Mucosa of stomach (tissue), 1 donor: ENCODE measurements around the gene GDPD4.

Experiments used
- H3K27me3 ChIP-seq: one replicate; pipeline ENCODE4 v1.7.0; 2013; ENCODE audit warnings: mild to moderate bottlenecking, low read length; ENCODE audit not compliant: control insufficient read depth, insufficient read depth
- H3K36me3 ChIP-seq: one replicate; pipeline ENCODE4 v1.7.0; 2013; ENCODE audit warnings: low read length; ENCODE audit not compliant: control insufficient read depth, insufficient read depth
- H3K4me1 ChIP-seq: one replicate; pipeline ENCODE4 v1.7.0; 2013; ENCODE audit warnings: mild to moderate bottlenecking, low read length; ENCODE audit not compliant: control insufficient read depth, insufficient read depth
- H3K4me3 ChIP-seq: one replicate; pipeline ENCODE4 v1.7.0; 2013; ENCODE audit warnings: low read length
- H3K9ac ChIP-seq: one replicate; pipeline ENCODE4 v1.7.0; 2013; ENCODE audit warnings: mild to moderate bottlenecking, low read length, moderate library complexity
- H3K9me3 ChIP-seq: one replicate; pipeline ENCODE4 v1.7.0; 2013; ENCODE audit warnings: mild to moderate bottlenecking, low read length, moderate library complexity; ENCODE audit not compliant: control insufficient read depth
- donor health status: Pancreatic carcinoma.

Gene GDPD4

DNA sequence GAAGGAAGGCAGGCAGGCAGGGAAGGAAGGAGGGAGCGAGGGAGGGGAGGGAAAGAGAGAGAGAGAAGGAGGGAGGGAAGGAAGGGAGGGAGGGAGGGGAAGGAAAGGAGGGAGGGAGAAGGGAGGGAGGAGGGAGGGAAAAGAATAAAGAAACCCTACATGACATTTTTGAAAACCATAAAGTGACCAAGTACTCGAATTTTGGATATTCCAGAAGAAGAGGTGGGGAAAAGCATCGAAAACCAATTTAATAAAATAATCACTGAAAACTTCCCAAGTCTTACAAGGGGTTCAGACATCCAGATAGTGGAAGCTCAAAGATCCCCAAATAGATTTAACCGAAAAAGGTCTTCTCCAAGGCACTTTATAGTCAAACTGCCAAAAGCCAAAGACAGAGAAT is 11.7 kb downstream of the GDPD4 start:
- Histone ChIP-seq H3K9ac (no peak overlapping the region), H3K36me3 (no peaks in the 10 kb centered on the region), H3K4me3 (no peak overlapping the region), H3K9me3 (no peaks in the 10 kb centered on the region), H3K27me3 (no peaks in the 10 kb centered on the region), H3K4me1 (no peaks in the 10 kb centered on the region)

DNA sequence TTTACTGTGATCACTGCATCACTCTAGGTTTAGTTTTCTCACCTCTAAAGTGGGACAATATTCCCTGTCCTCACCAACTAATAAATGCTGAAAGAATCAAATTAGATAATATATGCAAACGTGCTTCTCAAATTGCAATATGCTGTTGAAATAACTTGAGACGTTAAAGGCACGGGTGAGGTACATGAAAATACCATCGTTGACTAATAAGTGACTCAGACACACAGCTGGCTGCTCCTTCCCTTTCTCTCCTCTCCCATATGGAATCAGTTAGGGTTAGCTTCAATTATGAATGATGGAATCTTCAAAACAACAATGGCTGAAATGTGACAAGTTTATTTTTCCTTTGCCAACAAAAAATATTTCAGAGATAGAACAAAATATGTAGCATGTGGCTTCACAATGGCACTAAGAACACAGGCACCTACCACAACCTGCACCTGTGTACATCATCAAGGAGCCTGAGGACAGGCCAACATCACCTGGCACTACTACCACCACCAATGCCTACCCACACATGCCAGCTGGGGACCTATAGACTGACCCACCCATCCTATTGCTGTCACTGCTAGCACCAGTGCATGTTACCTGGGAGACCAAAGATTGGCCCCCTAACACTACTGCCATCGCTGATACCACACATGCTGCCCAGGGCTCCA is 13.7 kb downstream of the GDPD4 start:
- Histone ChIP-seq H3K36me3 (no peaks in the 10 kb centered on the region), H3K9ac (no peak overlapping the region), H3K4me3 (no peak overlapping the region), H3K4me1 (no peaks in the 10 kb centered on the region), H3K27me3 (no peaks in the 10 kb centered on the region), H3K9me3 (no peaks in the 10 kb centered on the region)

DNA sequence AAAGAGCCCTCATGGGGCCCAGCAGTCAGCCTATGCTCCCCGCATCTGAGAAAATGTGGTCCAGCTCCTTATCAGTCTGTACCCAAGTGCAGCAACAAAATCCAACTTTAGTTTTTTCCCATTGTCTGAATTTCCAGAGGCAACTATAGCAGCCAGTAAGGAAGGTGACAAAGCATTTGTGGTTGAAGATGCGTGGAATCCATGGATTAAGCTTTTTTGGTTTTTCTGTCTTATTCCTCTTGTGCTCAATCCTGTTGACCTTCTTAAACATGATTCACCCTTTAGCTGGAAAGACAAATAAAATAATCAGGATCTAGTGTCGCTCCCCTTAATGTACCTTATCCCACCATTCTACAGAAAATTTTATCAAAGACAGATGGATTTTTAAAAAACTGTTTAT is 14.3 kb downstream of the GDPD4 start:
- Histone ChIP-seq H3K9me3 (no peaks in the 10 kb centered on the region), H3K4me3 (no peak overlapping the region), H3K27me3 (no peaks in the 10 kb centered on the region), H3K36me3 (no peaks in the 10 kb centered on the region), H3K4me1 (no peaks in the 10 kb centered on the region), H3K9ac (no peak overlapping the region)

DNA sequence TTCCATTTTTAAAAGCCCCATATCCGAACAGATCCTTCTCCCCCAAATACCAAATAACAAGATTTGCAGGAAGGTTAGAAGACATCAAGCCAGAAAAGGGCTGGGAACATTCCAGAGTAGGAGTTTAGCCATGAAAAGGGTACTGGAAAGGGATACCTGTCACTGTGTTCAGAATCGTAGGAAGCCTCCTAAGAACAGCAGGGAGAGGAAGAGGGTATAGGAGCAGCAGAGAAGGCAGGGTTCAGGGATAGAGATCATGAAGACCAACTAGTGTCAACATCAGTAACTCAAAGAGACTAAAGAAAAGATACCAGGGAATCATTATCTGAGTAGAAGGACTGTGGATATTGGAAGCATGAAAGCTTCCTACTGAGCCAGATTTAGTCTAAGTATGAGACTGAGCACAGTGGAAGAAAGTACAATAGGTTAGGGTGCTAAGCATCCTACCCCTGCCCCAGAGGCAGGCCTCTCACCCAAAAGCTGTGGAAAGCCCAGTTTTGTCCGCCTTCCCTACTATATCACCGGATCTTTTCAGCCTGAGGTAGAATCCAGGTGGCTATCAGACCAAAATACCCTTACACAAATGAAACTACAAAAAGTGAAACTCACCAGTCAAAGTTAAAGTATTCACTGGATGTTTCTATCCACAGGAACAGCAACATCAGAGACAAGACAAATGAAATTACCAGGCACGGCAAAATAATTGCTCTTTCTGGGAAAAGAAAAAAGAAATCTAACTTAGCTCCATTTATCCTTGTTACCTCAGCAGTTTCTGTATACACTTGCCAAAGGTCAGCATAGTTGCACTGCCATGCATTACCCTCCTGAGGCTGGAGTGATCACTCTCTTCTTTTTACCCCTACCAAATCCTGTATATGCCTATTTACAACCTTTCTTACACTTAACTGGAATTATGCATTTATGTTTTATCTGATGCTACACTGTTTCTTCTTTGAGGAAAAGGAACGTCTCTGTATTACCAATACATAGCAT is 16.7 kb downstream of the GDPD4 start:
- Histone ChIP-seq H3K9ac (no peak overlapping the region), H3K9me3 (no peaks in the 10 kb centered on the region), H3K36me3 (no peaks in the 10 kb centered on the region), H3K4me1 (no peaks in the 10 kb centered on the region), H3K27me3 (no peaks in the 10 kb centered on the region), H3K4me3 (no peak overlapping the region)

DNA sequence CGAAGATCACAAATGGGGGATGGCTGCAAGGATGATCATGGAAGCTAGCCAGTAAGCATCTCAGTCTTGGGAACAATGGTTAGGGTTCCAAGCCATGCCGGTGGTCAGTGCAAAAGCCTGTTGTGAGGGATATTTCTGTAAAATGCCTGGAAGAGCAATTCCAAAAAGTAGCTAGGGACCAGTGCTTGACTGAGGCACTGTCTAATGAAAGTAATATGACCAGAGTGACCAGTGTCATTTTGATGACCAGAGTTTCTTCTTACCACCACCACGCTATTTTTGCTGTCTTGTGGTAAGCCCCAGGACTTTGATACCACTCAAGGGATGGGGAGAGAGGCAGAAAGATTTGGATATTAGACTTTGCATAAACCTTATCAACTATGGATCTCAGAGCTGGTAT is 18.4 kb downstream of the GDPD4 start:
- Histone ChIP-seq H3K9me3 (no peaks in the 10 kb centered on the region), H3K36me3 (no peaks in the 10 kb centered on the region), H3K27me3 (no peaks in the 10 kb centered on the region), H3K9ac (no peak overlapping the region), H3K4me1 (peaks cover 3% of the 10 kb centered on the region), H3K4me3 (no peak overlapping the region)

DNA sequence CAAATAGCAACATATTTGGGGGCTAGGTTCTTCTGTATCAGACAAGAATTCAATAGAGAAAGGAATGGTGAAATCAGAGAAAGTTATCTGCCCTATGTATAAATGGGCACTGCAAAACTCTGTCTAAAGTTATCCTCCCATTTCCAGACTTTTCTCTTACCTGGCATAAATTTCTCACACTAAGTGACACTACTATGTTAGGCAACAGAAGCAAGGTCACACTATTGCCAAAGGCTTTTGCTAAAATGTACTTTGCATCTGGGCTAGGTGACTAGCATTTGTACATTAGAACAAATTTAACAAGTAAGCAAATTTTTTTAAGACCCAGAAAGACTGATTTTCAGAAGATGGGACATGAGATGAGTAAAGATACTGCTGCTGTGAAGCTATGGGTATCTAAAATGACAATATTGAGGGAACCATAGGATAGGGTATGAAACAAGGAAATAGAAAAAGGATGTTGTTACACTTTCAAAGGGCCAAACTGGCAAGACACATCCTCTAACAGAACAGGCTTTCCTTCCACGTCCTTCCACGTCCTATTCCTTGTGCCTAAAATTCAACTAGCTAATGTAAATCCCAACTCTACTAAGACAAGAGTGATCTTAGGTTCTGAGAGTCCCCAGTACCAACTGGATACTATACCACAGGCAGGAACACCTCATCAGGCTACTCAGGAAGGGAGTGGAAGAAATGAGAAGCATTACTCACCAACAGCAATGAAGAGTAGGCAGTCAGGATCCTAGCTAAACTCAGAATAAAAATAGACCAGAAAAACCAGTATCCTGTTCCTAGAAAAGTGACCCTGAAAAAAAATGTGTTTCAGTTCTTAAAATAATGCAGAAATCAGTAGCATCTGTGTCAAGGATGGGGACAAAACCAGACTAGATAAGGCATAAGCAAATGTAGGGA is 22.6 kb downstream of the GDPD4 start:
- Histone ChIP-seq H3K9ac (no peak overlapping the region), H3K4me3 (no peak overlapping the region), H3K27me3 (no peaks in the 10 kb centered on the region), H3K36me3 (no peaks in the 10 kb centered on the region), H3K9me3 (no peaks in the 10 kb centered on the region), H3K4me1 (peaks cover 3% of the 10 kb centered on the region)

DNA sequence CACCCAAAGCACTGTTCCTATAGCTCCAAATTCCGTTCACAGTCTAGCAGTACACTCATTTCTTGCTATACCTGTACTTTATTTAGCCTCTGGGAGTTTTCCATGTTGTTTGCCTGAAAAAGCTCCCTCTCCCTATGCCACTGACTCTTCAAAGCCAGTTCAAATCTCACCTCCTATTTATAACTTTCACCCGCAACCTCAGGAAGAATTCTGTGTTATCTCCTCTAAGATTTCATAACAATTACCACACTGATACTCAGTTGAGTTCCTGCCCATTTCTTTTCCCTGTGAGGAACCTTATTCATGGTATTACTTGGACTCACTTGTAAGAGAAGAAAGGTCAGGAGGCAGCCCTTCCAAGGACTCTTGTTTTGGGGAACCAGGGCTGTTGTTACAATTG is 25.2 kb downstream of the GDPD4 start:
- no peaks in the 10 kb centered on the region for H3K36me3 ChIP-seq
- H3K4me3 ChIP-seq = no peak overlapping the region
- H3K27me3 ChIP-seq = no peaks in the 10 kb centered on the region
- no peaks in the 10 kb centered on the region for H3K9me3 ChIP-seq
- H3K4me1 ChIP-seq = peaks cover 3% of the 10 kb centered on the region
- no peak overlapping the region for H3K9ac ChIP-seq

DNA sequence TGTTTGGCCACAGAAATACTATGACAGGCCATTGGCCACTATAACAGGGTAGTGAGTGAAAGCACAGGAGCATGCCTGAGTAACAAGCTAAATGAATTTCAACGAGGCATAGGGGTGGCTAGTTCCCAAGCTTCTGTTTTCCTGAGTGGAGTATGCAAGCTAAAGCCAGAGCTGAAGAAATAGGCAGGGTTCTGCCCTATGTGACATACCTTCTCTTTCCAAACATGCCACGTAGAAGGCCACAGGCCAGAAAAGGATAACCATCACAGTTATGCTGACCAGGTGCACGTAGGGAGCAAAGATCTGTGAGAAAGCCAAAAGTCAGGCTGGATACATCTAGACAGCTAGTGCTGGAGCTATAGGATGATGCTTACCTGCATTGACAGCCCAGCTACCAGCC is 30.6 kb downstream of the GDPD4 start:
- Histone ChIP-seq H3K4me3 (no peak overlapping the region), H3K9me3 (no peaks in the 10 kb centered on the region), H3K36me3 (no peaks in the 10 kb centered on the region), H3K27me3 (no peaks in the 10 kb centered on the region), H3K4me1 (peaks cover 14% of the 10 kb centered on the region), H3K9ac (no peak overlapping the region)

DNA sequence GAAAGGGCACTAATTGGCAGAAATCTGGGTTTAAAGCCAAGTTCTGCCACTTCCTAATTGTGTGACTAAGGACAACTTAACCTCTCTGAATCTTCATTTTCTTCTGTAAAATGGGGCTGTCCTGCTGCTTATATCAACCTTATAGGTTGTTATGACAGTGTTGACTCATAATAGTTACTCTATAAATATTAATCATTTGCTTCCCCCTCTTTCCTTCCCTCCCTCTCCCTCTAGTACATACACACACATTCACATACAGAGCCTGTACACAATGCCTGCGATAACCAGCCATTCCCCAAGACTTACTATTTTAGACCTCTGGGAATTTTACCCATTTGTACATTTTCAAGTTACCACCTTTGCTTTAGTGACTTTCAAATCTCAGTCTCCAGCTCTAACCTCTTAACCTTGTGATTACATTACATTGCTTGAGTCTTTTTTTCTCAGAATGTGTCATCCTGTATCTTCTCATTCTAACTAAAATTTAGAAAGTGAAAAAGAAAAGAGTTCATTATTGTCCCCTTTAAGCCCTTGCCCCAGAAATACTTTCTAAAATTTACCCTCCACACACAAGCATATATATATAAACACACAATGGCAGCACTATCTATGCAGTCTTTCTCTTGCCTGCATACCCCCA is 31.9 kb downstream of the GDPD4 start:
- Histone ChIP-seq H3K9ac (no peak overlapping the region), H3K36me3 (no peaks in the 10 kb centered on the region), H3K27me3 (no peaks in the 10 kb centered on the region), H3K9me3 (no peaks in the 10 kb centered on the region), H3K4me1 (peaks cover 14% of the 10 kb centered on the region), H3K4me3 (no peak overlapping the region)

DNA sequence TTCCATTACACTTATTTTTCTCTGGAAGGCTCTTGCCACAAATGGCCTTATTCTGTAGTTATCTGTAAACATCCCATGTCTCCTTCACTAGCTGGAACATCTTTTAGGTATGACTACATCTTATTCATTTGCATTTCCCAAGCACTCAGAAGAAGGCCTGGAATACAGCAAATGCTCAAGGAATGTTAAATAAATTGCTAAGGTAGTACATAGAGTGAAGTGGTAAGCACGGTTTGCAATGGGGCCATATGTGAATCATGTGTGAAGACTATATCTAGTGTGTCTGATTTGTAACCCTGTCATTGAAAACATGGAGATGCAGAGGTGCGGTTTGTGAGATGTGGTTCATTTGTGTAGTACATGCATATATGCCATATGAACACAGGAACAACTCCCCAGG is 33.5 kb downstream of the GDPD4 start:
- Histone ChIP-seq H3K27me3 (no peaks in the 10 kb centered on the region), H3K36me3 (no peaks in the 10 kb centered on the region), H3K4me3 (no peak overlapping the region), H3K4me1 (peaks cover 14% of the 10 kb centered on the region), H3K9ac (no peak overlapping the region), H3K9me3 (no peaks in the 10 kb centered on the region)

DNA sequence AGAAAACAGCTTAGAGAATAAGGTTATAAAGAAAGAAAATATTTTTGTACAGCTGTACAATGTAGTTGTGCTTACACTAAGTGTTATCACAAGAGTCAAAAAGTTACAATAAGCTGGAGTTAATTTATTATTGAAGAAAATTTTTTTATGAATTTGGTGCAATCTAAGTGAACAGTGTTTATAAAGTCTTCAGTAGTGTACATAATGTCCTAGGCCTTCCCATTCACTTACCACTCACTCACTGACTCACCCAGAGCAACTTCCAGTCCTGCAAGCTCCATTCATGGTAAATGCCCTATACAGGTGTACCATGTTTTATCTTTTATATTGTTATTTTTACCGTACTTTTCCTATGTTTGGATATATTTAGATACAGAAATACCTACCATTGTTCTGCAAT is 34.7 kb downstream of the GDPD4 start:
- Histone ChIP-seq H3K27me3 (no peaks in the 10 kb centered on the region), H3K9ac (no peak overlapping the region), H3K4me3 (no peak overlapping the region), H3K36me3 (no peaks in the 10 kb centered on the region), H3K9me3 (no peaks in the 10 kb centered on the region), H3K4me1 (peaks cover 14% of the 10 kb centered on the region)
